ENCODE results near the gene ARHGAP10. TPM values are rescaled to one million over a fixed set of nuclear protein-coding genes. Genes with fewer than 3 reads are reported as not detected.

ARHGAP10 gene
- total RNA-seq, 1 donor from 2014 or later, result 26.9 TPM

- H3K9me3 ChIP-seq, result no peaks in the 10 kb centered on the region
- TF ChIP-seq, protein P1, sequence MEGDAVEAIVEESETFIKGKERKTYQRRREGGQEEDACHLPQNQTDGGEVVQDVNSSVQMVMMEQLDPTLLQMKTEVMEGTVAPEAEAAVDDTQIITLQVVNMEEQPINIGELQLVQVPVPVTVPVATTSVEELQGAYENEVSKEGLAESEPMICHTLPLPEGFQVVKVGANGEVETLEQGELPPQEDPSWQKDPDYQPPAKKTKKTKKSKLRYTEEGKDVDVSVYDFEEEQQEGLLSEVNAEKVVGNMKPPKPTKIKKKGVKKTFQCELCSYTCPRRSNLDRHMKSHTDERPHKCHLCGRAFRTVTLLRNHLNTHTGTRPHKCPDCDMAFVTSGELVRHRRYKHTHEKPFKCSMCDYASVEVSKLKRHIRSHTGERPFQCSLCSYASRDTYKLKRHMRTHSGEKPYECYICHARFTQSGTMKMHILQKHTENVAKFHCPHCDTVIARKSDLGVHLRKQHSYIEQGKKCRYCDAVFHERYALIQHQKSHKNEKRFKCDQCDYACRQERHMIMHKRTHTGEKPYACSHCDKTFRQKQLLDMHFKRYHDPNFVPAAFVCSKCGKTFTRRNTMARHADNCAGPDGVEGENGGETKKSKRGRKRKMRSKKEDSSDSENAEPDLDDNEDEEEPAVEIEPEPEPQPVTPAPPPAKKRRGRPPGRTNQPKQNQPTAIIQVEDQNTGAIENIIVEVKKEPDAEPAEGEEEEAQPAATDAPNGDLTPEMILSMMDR (IDR thresholded peaks at IDR 0.05), result no peak
- no peak overlapping the region for H3K4me3 ChIP-seq
- H3K4me1 ChIP-seq, result peaks cover 16% of the 10 kb centered on the region
- intact Hi-C loops (cut with DNase I), result no loop called here
- no peaks in the 10 kb centered on the region for H3K27me3 ChIP-seq
- ATAC-seq, result no peak
- no peaks in the 10 kb centered on the region for H3K36me3 ChIP-seq
- H3K27ac ChIP-seq, result no peak overlapping the region
- no peak for DNase-seq
Observed at GRCh38 chr4:148016063-148016637, 284.3 kb downstream of the ARHGAP10 start.

GRCh38 chr4:148017801-148018200 is 285.9 kb downstream of the ARHGAP10 start:
- H3K4me1 ChIP-seq, result peaks cover 16% of the 10 kb centered on the region
- intact Hi-C loops (cut with DNase I), result no loop called here
- H3K9me3 ChIP-seq, result no peaks in the 10 kb centered on the region
- H3K4me3 ChIP-seq, result no peak overlapping the region
- TF ChIP-seq, protein P1 (IDR thresholded peaks at IDR 0.05), result no peak
- H3K36me3 ChIP-seq, result no peaks in the 10 kb centered on the region
- H3K27ac ChIP-seq, result no peak overlapping the region
- no peaks in the 10 kb centered on the region for H3K27me3 ChIP-seq
- ATAC-seq (peak; percentile 71), DNase-seq (no peak)

DNA sequence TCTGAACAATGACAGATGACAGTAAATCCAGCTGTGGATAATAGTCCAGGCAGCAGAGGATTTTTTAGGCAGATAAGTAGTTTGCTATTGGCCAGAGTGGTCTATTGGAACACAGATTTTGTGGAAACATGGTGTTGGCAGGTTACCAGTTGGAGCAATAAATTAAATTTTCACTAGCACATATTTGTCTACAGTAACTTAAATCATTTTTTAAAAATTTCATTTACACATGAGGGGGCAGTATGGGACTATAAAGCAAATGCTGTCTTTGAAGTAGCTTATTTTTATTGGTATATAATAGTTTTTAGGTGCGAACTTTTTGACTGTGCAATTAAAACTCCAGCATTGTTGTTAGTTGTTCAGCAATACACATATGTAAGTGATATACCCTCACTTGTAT is 289.8 kb downstream of the ARHGAP10 start:
- no peaks in the 10 kb centered on the region for H3K36me3 ChIP-seq
- DNase-seq (no peak), ATAC-seq (no peak)
- no peaks in the 10 kb centered on the region for H3K27me3 ChIP-seq
- TF ChIP-seq, protein P1 (IDR thresholded peaks at IDR 0.05), result no peak
- H3K9me3 ChIP-seq, result no peaks in the 10 kb centered on the region
- no peak overlapping the region for H3K27ac ChIP-seq
- peaks cover 16% of the 10 kb centered on the region for H3K4me1 ChIP-seq
- no peak overlapping the region for H3K4me3 ChIP-seq
- intact Hi-C loops (cut with DNase I), result no loop called here

- Histone ChIP-seq H3K27ac (no peak overlapping the region), H3K4me3 (no peak overlapping the region), H3K4me1 (peaks cover 6% of the 10 kb centered on the region), H3K9me3 (no peaks in the 10 kb centered on the region), H3K27me3 (no peaks in the 10 kb centered on the region), H3K36me3 (no peaks in the 10 kb centered on the region)
- DNase-seq (no peak), ATAC-seq (no peak)
- TF ChIP-seq, protein P1 (IDR thresholded peaks at IDR 0.05), result no peak
- intact Hi-C loops (cut with DNase I), result no loop called here
Observed at GRCh38 chr4:148022975-148023374, 291.1 kb downstream of the ARHGAP10 start.

DNA sequence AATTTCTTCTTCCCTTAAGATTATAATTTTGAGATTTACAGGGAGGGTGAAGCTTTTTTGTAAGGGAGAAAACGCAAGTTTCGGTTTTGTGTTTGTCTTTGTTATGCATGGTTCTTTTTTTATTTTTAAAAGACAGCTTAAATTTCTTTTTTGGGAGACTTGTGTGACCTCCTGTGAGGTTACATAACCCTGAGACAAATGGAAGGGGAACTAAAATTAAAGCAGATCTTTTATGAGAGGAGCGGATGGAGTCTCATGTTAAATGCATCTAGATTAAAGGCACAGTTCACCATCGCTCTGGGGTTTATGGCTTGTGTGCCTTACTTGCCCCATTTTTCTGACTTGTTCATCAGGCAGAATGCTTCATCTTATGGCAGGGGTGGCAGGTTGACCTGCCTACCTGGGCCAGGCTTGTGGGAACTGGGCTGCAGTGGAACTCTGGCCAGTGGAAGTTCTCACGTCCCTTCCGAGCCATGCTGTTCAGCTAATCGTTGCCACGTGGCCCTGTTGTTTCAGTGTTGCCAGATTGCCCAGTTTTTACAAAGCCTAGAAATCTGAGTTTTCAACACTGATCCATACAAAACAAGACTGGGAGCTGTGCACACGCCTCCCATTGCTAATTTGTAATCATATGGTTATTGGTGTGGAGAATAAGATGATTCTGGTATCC is 291.8 kb downstream of the ARHGAP10 start:
- no peaks in the 10 kb centered on the region for H3K36me3 ChIP-seq
- TF ChIP-seq, protein P1 (IDR thresholded peaks at IDR 0.05), result no peak
- no peaks in the 10 kb centered on the region for H3K4me1 ChIP-seq
- intact Hi-C loops (cut with DNase I), result no loop called here
- no peak overlapping the region for H3K27ac ChIP-seq
- H3K4me3 ChIP-seq, result no peak overlapping the region
- no peaks in the 10 kb centered on the region for H3K27me3 ChIP-seq
- DNase-seq (no peak), ATAC-seq (no peak)
- no peaks in the 10 kb centered on the region for H3K9me3 ChIP-seq
